Measurements from ENCODE around the gene NXF1. TPM values are rescaled to one million over a fixed set of nuclear protein-coding genes. Genes with fewer than 3 reads are reported as not detected.
A peak's percentile ranks its signal among the peaks of the same experiment; 100 is the strongest.

NXF1 gene
- polyA plus RNA-seq, 1 donor (not counting 4 experiments of a cell fraction or from before 2014, with no cell fraction given) = 25.3 TPM

- H3K27me3 ChIP-seq (ENCODE audit: control insufficient read depth, extremely low read depth, insufficient read depth, low read length) = no peaks in the 10 kb centered on the region
- H4K20me1 ChIP-seq (ENCODE audit: control insufficient read depth, extremely low read depth, insufficient read depth, low read length) = peaks cover 6% of the 10 kb centered on the region
- peak overlapping the region; percentile 96 for H3K9ac ChIP-seq (ENCODE audit: control insufficient read depth, extremely low read depth, insufficient read depth, low read length)
- TF ChIP-seq CTCF (optimal IDR thresholded peaks at IDR 0.05 in 1 of 3, IDR thresholded peaks at IDR 0.05 in 1 of 3, conservative IDR thresholded peaks at IDR 0.05 in 1 of 3; ENCODE audit: extremely low read depth in 1 of 3, insufficient read depth in 2 of 3, low read length in 3 of 3) = no peak
- TF ChIP-seq EZH2 (IDR thresholded peaks at IDR 0.05; ENCODE audit: low read length) = no peak
- peaks cover 24 to 39% of the 10 kb centered on the region in 2 experiments for H3K36me3 ChIP-seq (ENCODE audit: control insufficient read depth in 2 of 2, extremely low read depth in 1 of 2, insufficient read depth in 2 of 2, low read length in 2 of 2)
- peaks cover 20% of the 10 kb centered on the region for H3K4me1 ChIP-seq (ENCODE audit: control insufficient read depth, extremely low read depth, insufficient read depth, low read length)
- no peaks in the 10 kb centered on the region for H3K9me3 ChIP-seq (ENCODE audit: control insufficient read depth, low read depth, low read length)
- peaks cover 22% of the 10 kb centered on the region for H3K79me2 ChIP-seq (ENCODE audit: control insufficient read depth, insufficient read depth, low read length)
- dilution Hi-C loops (cut with MboI; ENCODE audit: extremely low pct_ligation_motif_present, low sequenced_read_pairs) = no loop called here
- FAIRE-seq (no peak), DNase-seq (ENCODE audit: low read depth, low spot score) (no peak)
- H2AFZ ChIP-seq (ENCODE audit: control insufficient read depth, low read length) = no peak overlapping the region
- H3K27ac ChIP-seq (ENCODE audit: control insufficient read depth, insufficient read depth, low read length) = peak overlapping the region; percentile 80
- H3K4me3 ChIP-seq (ENCODE audit: control insufficient read depth in 2 of 3, extremely low read depth in 1 of 3, insufficient read depth in 2 of 3, low read depth in 1 of 3, low read length in 3 of 3) = peak overlapping the region; percentile 66 to 99 (median 99)
- peak overlapping the region; percentile 99 for H3K4me2 ChIP-seq (ENCODE audit: control insufficient read depth, extremely low read depth, insufficient read depth, low read depth, low read length)
- H3K9me1 ChIP-seq (ENCODE audit: control insufficient read depth, extremely low read depth, insufficient read depth, low read length) = no peaks in the 10 kb centered on the region
Observed at GRCh38 chr11:62804310-62805075, 747 bp downstream of the NXF1 start.

GRCh38 chr11:62801071-62801470, 4.2 kb downstream of the NXF1 start:
- peaks cover 6% of the 10 kb centered on the region for H4K20me1 ChIP-seq (ENCODE audit: control insufficient read depth, extremely low read depth, insufficient read depth, low read length)
- H3K36me3 ChIP-seq (ENCODE audit: control insufficient read depth in 2 of 2, extremely low read depth in 1 of 2, insufficient read depth in 2 of 2, low read length in 2 of 2) = peaks cover 35 to 64% of the 10 kb centered on the region in 2 experiments
- peaks cover 11% of the 10 kb centered on the region for H3K4me1 ChIP-seq (ENCODE audit: control insufficient read depth, extremely low read depth, insufficient read depth, low read length)
- DNase-seq (ENCODE audit: low read depth, low spot score) (no peak), FAIRE-seq (no peak)
- no peak overlapping the region for H3K27ac ChIP-seq (ENCODE audit: control insufficient read depth, insufficient read depth, low read length)
- no peak overlapping the region for H3K4me3 ChIP-seq (ENCODE audit: control insufficient read depth in 2 of 3, extremely low read depth in 1 of 3, insufficient read depth in 2 of 3, low read depth in 1 of 3, low read length in 3 of 3)
- no peaks in the 10 kb centered on the region for H3K9me1 ChIP-seq (ENCODE audit: control insufficient read depth, extremely low read depth, insufficient read depth, low read length)
- peaks cover 22% of the 10 kb centered on the region for H3K79me2 ChIP-seq (ENCODE audit: control insufficient read depth, insufficient read depth, low read length)
- H3K9ac ChIP-seq (ENCODE audit: control insufficient read depth, extremely low read depth, insufficient read depth, low read length) = no peak overlapping the region
- H3K4me2 ChIP-seq (ENCODE audit: control insufficient read depth, extremely low read depth, insufficient read depth, low read depth, low read length) = no peak overlapping the region
- TF ChIP-seq EZH2 (IDR thresholded peaks at IDR 0.05; ENCODE audit: low read length) (no peak), CTCF (optimal IDR thresholded peaks at IDR 0.05 in 1 of 3, IDR thresholded peaks at IDR 0.05 in 1 of 3, conservative IDR thresholded peaks at IDR 0.05 in 1 of 3; ENCODE audit: extremely low read depth in 1 of 3, insufficient read depth in 2 of 3, low read length in 3 of 3) (no peak)
- no peaks in the 10 kb centered on the region for H3K27me3 ChIP-seq (ENCODE audit: control insufficient read depth, extremely low read depth, insufficient read depth, low read length)
- dilution Hi-C loops (cut with MboI; ENCODE audit: extremely low pct_ligation_motif_present, low sequenced_read_pairs) = no loop called here
- H2AFZ ChIP-seq (ENCODE audit: control insufficient read depth, low read length) = no peak overlapping the region
- no peaks in the 10 kb centered on the region for H3K9me3 ChIP-seq (ENCODE audit: control insufficient read depth, low read depth, low read length)
